ENCODE measurements around the gene ACTR8. TPM values are rescaled to one million over a fixed set of nuclear protein-coding genes. Genes with fewer than 3 reads are reported as not detected.

ACTR8 gene
- total RNA-seq, 1 donor from 2014 or later: 40.8 TPM

DNA sequence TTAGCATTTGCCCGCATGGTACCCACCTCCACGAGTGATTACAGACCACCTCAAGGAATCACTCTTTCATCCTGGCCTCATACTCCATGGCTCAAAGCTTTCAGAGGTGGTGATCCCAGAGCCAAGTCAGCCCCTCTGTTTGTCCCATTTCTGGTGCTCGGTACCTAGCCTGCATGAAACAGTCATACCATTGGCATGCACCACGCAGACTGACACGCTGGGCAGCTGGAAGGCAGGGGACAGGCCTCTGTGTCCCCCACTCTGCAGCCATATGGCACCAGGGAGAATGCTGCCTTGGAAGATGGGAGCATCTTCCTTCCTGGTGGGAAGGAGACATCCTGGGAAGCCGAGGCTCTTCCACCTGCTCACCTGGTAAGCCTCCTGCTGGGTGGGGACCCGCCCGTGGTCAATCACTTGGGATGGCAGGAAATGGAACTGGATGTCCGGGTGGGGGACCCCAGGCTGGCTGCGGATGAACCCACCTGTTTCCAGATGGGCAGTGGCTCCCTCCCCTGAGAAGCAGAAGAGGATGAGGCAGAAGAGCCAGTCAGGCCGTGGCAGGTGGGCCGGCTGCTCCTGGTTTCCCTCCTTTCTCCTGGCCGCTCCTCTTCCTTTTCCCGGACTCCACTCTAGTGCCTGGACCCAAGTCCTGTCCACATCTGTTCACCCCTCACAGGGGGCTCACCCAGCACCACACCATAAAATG lies 62.6 kb downstream of the ACTR8 start:
- Mint-ChIP-seq H3K4me3 (no peak overlapping the region), H3K27ac (no peak overlapping the region), H3K9me3 (no peaks in the 10 kb centered on the region), H3K36me3 (no peaks in the 10 kb centered on the region), H3K4me1 (peaks cover 11% of the 10 kb centered on the region), H3K27me3 (ENCODE audit: insufficient read depth, low read depth) (no peaks in the 10 kb centered on the region)
- Histone ChIP-seq H3K9ac (no peak overlapping the region), H3K27me3 (no peaks in the 10 kb centered on the region), H3K27ac (no peak overlapping the region), H3K4me2 (no peak overlapping the region), H3K4me1 (no peaks in the 10 kb centered on the region), H3F3A (ENCODE audit: low read depth) (no peaks in the 10 kb centered on the region), H4K20me1 (ENCODE audit: low read depth) (no peaks in the 10 kb centered on the region), H3K79me2 (ENCODE audit: low read depth) (no peaks in the 10 kb centered on the region), H2AFZ (replicated peaks) (no peak overlapping the region), H3K36me3 (no peaks in the 10 kb centered on the region), H3K9me3 (ENCODE audit: low read depth) (no peaks in the 10 kb centered on the region), H3K4me3 (no peak overlapping the region)
- TF ChIP-seq EZH2phosphoT487 (IDR thresholded peaks at IDR 0.05): no peak
- TF ChIP-seq, protein P1, sequence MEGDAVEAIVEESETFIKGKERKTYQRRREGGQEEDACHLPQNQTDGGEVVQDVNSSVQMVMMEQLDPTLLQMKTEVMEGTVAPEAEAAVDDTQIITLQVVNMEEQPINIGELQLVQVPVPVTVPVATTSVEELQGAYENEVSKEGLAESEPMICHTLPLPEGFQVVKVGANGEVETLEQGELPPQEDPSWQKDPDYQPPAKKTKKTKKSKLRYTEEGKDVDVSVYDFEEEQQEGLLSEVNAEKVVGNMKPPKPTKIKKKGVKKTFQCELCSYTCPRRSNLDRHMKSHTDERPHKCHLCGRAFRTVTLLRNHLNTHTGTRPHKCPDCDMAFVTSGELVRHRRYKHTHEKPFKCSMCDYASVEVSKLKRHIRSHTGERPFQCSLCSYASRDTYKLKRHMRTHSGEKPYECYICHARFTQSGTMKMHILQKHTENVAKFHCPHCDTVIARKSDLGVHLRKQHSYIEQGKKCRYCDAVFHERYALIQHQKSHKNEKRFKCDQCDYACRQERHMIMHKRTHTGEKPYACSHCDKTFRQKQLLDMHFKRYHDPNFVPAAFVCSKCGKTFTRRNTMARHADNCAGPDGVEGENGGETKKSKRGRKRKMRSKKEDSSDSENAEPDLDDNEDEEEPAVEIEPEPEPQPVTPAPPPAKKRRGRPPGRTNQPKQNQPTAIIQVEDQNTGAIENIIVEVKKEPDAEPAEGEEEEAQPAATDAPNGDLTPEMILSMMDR (IDR thresholded peaks at IDR 0.05): no peak
- no peak for TF ChIP-seq EZH2 (IDR thresholded peaks at IDR 0.05)
- no peak for DNase-seq (ENCODE audit: low spot score)

DNA sequence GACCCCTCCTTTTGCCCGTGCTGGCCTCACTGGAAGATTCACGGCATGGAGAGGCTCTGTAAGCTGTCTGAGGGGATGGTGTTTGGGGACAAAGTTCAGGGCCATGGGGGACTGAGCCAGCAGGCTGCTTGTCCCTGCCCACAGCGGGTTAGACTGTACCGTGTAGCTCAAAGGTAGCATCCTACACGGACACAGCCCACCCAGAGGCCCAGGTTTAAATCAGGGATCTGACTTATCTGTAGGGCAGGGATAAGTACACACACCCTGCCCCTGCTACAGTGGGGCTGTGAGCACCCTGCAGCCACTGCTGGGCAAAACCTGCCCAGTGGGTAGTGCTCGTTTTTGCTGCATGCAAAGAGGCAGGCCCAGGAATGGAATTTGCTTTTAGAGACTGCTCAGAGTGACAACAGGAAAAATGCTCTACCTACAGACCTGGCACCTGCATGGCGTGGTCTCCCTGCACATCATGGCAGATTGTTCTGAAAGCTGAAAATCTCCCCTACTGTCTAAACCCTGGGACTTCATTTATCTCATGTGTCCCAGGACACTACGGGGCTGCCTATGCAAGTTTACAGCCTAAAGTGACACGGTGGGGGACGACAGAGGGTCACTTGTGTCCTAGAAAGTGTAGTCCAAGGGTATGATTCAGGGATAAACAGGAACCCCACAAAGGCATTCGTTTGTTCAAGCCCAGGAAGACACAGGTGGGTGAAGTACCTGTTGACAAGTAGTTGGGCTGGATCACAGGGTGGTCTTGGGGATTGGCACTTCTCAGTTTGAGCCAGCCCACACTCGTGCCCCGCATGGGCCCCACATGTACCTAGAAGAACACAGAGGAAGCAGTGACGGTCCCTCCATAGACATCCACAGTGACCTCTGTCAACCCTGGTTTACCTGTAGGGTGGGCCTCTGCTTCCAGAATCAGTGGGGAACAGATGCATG lies 63.5 kb downstream of the ACTR8 start:
- H3K27ac Mint-ChIP-seq: no peak overlapping the region
- no peak for DNase-seq (ENCODE audit: low spot score)
- Histone ChIP-seq H3K4me3 (no peak overlapping the region), H4K20me1 (ENCODE audit: low read depth) (no peaks in the 10 kb centered on the region), H3K27ac (no peak overlapping the region), H3K4me2 (no peak overlapping the region), H3K4me1 (no peaks in the 10 kb centered on the region), H3K79me2 (ENCODE audit: low read depth) (no peaks in the 10 kb centered on the region), H3F3A (ENCODE audit: low read depth) (no peaks in the 10 kb centered on the region), H2AFZ (replicated peaks) (no peak overlapping the region), H3K27me3 (no peaks in the 10 kb centered on the region), H3K36me3 (no peaks in the 10 kb centered on the region), H3K9ac (no peak overlapping the region), H3K9me3 (ENCODE audit: low read depth) (no peaks in the 10 kb centered on the region)
- H3K4me1 Mint-ChIP-seq: peaks cover 7% of the 10 kb centered on the region
- no peaks in the 10 kb centered on the region for H3K27me3 Mint-ChIP-seq (ENCODE audit: insufficient read depth, low read depth)
- no peak for TF ChIP-seq EZH2 (IDR thresholded peaks at IDR 0.05)
- TF ChIP-seq, protein P1 (IDR thresholded peaks at IDR 0.05): no peak
- no peak for TF ChIP-seq EZH2phosphoT487 (IDR thresholded peaks at IDR 0.05)
- H3K9me3 Mint-ChIP-seq: no peaks in the 10 kb centered on the region
- no peak overlapping the region for H3K4me3 Mint-ChIP-seq
- H3K36me3 Mint-ChIP-seq: no peaks in the 10 kb centered on the region

DNA sequence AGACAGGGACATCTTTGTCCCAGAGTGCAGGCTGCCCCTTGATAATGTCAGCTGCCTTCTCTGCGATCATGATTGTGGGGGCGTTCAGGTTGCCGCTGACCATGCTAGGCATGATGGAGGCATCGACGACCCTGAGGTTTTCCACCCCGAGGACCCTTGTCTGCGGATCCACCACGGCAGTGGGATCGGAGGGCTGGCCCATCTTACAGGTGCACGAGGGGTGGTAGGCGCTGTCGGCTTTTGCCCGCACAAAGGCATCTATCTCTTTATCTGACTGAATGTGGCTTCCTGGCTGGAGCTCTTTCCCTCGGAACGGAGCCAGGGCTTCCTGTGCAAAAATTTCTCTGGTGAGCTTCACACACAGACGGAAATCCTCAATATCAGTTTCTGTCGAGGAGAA lies 64.1 kb downstream of the ACTR8 start:
- no peak overlapping the region for H3K9ac ChIP-seq
- H3K4me1 ChIP-seq: no peaks in the 10 kb centered on the region
- no peaks in the 10 kb centered on the region for H3K36me3 ChIP-seq
- H3F3A ChIP-seq (ENCODE audit: low read depth): no peaks in the 10 kb centered on the region
- H3K4me3 ChIP-seq: no peak overlapping the region
- H3K9me3 ChIP-seq (ENCODE audit: low read depth): no peaks in the 10 kb centered on the region
- H3K27ac ChIP-seq: no peak overlapping the region
- no peak overlapping the region for H3K4me2 ChIP-seq
- no peaks in the 10 kb centered on the region for H3K79me2 ChIP-seq (ENCODE audit: low read depth)
- no peaks in the 10 kb centered on the region for H4K20me1 ChIP-seq (ENCODE audit: low read depth)
- no peak for DNase-seq (ENCODE audit: low spot score)
- TF ChIP-seq EZH2 (IDR thresholded peaks at IDR 0.05): no peak
- TF ChIP-seq, protein P1 (IDR thresholded peaks at IDR 0.05): no peak
- TF ChIP-seq EZH2phosphoT487 (IDR thresholded peaks at IDR 0.05): no peak
- no peak overlapping the region for H2AFZ ChIP-seq (replicated peaks)
- Mint-ChIP-seq H3K27ac (no peak overlapping the region), H3K9me3 (no peaks in the 10 kb centered on the region), H3K4me1 (peaks cover 7% of the 10 kb centered on the region), H3K27me3 (ENCODE audit: insufficient read depth, low read depth) (no peaks in the 10 kb centered on the region), H3K4me3 (no peak overlapping the region), H3K36me3 (no peaks in the 10 kb centered on the region)
- H3K27me3 ChIP-seq: no peaks in the 10 kb centered on the region
